ENCODE results near the gene TNPO1.
A peak's percentile ranks its signal among the peaks of the same experiment; 100 is the strongest.
"Not testable (repeated sequence)": the region's sequence is repeated elsewhere in the genome, so short reads cannot be mapped to it uniquely, and the experiment has no call there.

TNPO1 gene

GRCh38 chr5:72934953-72935725 lies 118.7 kb downstream of the TNPO1 start:
- not testable (repeated sequence) for DNase-seq, ATAC-seq

DNA sequence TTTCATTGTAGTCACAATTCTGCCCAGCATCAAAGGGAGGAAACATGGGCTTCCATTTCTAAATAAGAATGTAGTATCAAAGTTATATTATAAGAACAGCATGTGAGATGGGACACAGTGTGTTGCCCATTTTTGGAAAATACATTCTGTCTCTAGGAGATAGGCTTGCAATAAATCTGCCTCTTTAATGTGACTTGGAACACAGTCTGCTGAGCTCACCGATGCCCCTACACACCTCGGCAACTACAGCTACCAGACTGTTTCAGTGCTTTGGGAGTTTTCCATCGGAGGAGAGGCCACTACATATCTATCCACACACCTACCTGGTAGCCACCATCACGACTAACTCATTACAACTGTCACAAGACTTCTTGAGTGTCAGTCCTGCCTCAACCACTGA lies 120.4 kb downstream of the TNPO1 start:
- ATAC-seq (no peak), DNase-seq (no peak)

DNA sequence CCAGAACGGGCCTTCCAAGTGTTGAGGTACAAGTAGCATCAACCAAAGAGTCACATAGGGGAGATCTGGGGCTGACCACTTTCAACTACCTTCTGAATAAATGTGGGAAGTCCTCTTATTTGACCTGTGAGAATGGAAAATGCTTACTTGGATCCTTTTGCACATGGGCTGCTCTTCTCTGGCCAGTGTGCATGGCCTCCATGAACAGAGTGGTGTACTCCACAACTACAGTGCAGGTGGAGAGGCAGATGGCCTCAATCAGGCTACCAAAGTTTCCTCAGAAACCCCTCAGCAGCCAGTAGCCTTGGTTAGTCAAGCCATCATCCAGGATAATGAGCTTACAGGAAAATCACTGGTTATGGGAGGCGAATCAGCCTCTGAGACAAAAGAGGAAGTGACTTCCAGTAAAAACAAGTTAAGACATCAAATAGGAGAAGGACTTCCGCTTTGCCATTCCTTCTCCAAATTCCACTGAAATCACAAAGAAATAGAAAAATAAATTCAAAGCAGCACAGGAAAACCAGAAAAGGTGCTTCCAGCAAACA lies 121.1 kb downstream of the TNPO1 start:
- DNase-seq (no peak), ATAC-seq (no peak)

DNA sequence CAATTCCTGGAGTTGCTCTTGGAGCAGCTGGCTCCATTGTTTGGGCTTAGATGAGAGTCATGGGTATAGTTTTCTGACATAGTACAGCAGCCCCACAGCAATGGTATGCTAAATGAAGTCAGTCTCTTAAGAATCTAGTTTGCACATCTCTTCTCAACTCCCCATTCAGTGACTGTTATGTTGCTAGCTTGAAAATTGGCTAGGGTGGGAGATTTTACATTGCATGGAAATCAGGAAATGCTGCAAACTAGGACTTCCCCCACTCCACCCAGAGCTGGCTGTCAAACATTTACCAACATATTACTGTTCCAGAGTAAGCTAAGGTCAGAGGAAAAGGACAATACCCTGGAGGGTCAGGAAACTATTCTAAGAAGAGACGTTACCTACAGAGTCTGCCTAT lies 121.7 kb downstream of the TNPO1 start:
- DNase-seq (no peak), ATAC-seq (no peak)

DNA sequence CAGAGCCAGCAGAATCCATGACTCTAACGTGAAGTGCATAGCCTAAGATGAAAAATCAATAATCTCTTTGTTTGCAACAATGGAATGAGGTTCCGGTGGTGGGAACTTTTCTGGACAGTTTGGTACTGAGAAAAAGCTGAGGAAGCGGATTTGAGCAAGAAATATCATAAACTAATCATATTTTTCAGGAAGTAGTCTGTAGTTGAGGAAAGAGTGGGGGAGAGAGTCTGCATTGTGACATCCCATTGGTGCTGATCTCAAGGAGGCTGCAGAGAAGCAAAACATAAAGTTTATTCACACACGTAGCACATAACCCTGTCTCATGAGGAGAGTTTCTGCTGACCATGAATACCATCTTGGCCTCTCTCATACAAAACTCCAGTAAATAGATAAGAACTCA lies 123.6 kb downstream of the TNPO1 start:
- ATAC-seq (no peak), DNase-seq (no peak)

DNA sequence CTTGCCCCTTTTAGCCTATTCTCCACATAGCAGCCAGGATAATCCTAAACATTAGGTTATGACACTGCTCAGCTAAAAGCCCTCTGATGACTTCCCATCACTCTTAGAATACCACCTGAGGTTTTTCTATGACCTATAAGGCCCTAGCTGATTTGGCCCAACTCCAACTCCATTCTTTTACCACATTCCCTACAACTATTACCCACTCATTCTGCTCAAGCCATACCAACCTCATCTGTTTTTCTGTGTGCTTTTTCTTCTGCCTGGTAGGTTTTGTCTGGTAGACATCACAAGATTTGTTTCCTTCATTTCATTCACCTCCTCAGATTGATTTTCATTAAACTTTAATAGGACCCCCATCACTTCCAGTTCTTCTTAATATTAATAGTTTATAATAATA lies 126.8 kb downstream of the TNPO1 start:
- no peak for DNase-seq

DNA sequence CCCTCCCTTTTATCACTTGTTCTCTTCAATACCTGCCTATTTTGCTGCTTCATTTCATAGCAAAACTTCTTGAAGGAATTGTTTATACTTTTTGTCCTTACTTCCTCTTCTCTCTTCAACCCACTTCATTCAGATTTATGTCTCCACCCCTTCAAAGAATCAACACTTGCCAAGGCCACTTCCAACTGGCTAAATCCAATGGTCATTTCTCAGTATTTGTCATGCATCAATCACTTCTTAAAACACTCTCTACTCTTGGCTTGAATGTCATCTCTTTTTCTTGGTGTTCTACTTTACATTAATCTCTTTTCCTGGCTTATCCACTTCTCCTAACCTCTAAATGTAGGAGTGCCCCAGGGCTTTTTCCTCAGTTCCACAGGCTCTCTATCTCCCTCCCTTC lies 131.0 kb downstream of the TNPO1 start:
- no peak for ATAC-seq
- DNase-seq, result no peak

More for the DNA sequence above, 126.8 kb downstream of the TNPO1 start:
- ATAC-seq, result no peak

DNA sequence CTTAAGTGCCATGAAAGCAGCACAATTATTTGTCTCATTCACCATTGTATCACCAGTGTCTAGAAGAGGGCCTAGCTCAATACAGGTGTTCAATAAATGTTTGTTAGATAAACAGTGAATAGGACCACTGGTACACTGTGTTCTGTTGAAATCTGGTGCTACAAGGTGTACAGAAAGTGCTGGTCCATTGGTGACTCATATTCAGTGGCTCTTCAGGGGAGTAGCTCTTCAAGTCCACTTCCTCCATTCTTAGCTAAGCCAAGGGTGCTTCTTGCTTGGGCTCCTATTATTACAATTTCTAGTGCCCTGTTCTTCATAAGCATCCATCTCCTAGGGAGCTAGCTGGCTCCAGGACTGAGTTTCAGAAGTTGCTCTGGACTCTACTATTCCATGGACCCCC lies 133.0 kb downstream of the TNPO1 start:
- no peak for DNase-seq
- ATAC-seq, result no peak

- ATAC-seq, result no peak
- DNase-seq, result no peak
Observed at GRCh38 chr5:72951671-72952468, 135.4 kb downstream of the TNPO1 start.

GRCh38 chr5:72954389-72954788 lies 137.9 kb downstream of the TNPO1 start:
- ATAC-seq, result no peak
- DNase-seq, result no peak

- ATAC-seq, result peak; percentile 30
Observed at GRCh38 chr5:72955143-72955767, 138.8 kb downstream of the TNPO1 start.

DNA sequence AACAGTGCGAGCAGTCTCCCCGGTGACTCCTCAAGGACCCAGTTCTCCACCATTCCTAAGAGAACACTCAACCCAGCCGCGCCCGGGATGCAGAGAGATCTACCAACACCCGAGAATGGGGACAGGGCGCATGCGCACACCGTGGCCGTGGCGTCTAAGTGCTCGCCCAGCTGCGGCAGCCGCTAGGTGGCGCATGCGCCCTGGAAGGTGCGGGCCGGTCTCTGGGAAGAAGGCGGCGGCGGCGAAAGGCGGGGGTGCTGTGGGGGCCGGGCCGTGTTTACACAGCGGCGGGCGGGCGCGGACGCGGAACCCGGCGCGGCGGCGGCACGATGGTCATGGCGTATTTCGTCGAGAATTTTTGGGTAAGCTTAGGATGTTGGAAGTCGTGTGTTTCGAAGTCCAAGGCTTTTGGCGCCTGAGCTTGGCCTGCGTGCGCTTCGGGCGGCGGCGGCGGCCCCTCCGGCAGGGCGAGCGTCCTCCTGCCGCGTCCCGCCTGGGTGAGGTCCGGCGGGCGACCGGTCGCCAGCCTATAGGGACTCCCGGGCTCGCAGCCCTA lies 139.4 kb downstream of the TNPO1 start, which contains the start of gene FCHO2:
TSS of gene FCHO2 (plus strand) at position 274 of the 556 bp plus-strand sequence. CDS start at position 330, 56 bp downstream.
- DNase-seq (peak; percentile 99), ATAC-seq (peak; percentile 97)

More at GRCh38 chr5:72955143-72955767, 138.8 kb downstream of the TNPO1 start:
- DNase-seq, result peak; percentile 34

- ATAC-seq, result peak; percentile 33
- DNase-seq, result peak; percentile 27
Observed at GRCh38 chr5:72956324-72957140, 140.1 kb downstream of the TNPO1 start.

DNA sequence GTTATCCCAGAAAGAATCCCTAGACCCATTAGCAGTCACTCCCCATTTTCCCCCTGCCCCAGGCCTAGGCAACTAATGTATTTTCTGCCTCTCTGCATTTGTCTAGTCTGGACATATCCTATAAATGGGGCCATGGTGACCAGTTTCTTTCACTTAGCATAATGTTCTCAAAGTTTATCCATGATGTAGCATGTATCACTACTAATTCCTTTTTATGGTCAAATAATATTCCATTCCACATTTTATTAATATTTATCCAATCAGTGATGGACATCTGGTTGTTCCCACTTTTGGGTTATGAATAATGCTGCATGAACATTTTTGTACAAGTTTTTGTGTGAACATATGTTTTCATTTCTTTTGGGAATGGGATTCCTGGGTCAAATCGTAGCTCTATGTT lies 140.9 kb downstream of the TNPO1 start:
- DNase-seq, result no peak
- ATAC-seq, result no peak

DNA sequence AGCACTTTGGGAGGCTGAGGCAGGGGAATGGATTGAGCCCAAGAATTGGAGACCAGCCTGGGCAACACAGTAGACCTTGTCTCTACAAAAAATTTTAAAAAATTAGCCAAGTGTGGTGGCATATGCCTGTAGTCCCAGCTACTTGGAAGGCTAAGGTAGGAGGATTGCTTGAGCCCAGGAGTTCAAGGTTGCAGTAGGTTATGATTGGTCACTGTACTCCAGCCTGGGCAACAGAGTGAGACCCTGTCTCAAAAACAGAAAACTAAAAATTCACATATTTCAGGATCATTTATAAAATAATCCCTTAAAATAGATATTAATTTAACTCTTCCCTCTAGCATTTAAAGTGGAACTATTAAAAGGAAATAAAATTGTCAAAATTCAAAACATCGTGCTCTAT lies 142.8 kb downstream of the TNPO1 start:
- DNase-seq, result no peak
- no peak for ATAC-seq

Data from stimulated activated naive CD8-positive, alpha-beta T cell treated with anti-CD3 and anti-CD28 coated beads, Interleukin-15, Interleukin-2, amounts not matched to agents 100 U/mL and 50 U/mL, for 24 hours (primary cell).